Measurements from ENCODE around the gene HLCS. TPM values are rescaled to one million over a fixed set of nuclear protein-coding genes. Genes with fewer than 3 reads are reported as not detected.

The HLCS gene
- total RNA-seq, 1 experiment from 2014 or later, result 12.7 TPM

DNA sequence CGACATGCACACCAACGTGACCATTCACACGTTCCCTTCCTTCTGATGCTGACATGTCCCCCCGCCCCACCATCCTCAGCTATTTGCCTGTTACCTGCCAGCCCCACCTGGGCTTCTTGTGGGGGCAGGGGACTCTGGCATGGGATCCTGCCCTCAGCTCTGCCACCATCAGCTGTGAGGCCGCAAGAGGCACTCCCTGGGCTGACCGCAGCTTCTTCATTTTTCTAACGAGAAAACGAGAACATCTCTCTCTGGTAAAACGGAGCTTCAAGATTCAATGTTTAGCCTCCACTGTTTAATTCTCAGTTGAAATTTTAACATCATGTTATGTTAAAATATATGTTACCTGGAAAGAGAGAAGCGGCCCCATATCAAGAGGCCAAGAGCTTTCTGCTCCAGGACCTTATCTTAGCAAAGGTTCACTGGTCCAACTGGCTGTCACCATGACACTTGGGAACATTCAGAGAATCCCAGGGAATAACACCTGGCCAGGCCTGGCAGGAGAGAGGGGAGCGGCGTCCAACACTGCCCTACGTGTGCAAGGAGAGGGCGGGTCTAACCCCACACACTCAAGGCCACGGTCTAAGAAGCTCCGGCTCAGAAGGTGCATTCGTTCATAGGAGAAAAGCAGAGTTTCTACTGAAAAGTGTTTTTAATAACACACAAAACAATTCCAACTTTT is 51.3 kb downstream of the HLCS start:
- no peak overlapping the region for H2BK120ac ChIP-seq (ENCODE audit: low read depth, low read length, poor library complexity, severe bottlenecking)
- H3K4me2 ChIP-seq (ENCODE audit: insufficient read depth, insufficient read length, low read length), result no peak overlapping the region
- H3K9me3 ChIP-seq (ENCODE audit: control insufficient read depth, low read depth, low read length), result no peaks in the 10 kb centered on the region
- no peaks in the 10 kb centered on the region for H3K23me2 ChIP-seq (ENCODE audit: insufficient read length, low read depth, low read length, poor library complexity, severe bottlenecking)
- no CpG with 5 or more reads among the region's 17 CpGs for WGBS (ENCODE audit: extremely low coverage, insufficient read length, low lambda C conversion rate)
- Mint-ChIP-seq H3K27ac (peak overlapping the region in 1 of 3 experiments; percentile 57; a peak in 2 of 7 replicates), H3K9me3 (no peaks in the 10 kb centered on the region), H3K36me3 (ENCODE audit: insufficient read depth in 1 of 3, low read depth in 3 of 3) (no peaks in the 10 kb centered on the region), H3K4me3 (no peak overlapping the region), H3K4me1 (peaks cover 44 to 49% of the 10 kb centered on the region in 2 experiments), H3K27me3 (ENCODE audit: low read depth) (no peaks in the 10 kb centered on the region)
- H3K23ac ChIP-seq (ENCODE audit: insufficient read length, low read depth, low read length), result no peak overlapping the region
- H3K79me2 ChIP-seq (ENCODE audit: insufficient read depth, low read length), result no peaks in the 10 kb centered on the region
- peak overlapping the region; percentile 34; the same call in 1 of the 2 replicates for H3K14ac ChIP-seq (ENCODE audit: insufficient read depth, low read length)
- TF ChIP-seq, protein P1, sequence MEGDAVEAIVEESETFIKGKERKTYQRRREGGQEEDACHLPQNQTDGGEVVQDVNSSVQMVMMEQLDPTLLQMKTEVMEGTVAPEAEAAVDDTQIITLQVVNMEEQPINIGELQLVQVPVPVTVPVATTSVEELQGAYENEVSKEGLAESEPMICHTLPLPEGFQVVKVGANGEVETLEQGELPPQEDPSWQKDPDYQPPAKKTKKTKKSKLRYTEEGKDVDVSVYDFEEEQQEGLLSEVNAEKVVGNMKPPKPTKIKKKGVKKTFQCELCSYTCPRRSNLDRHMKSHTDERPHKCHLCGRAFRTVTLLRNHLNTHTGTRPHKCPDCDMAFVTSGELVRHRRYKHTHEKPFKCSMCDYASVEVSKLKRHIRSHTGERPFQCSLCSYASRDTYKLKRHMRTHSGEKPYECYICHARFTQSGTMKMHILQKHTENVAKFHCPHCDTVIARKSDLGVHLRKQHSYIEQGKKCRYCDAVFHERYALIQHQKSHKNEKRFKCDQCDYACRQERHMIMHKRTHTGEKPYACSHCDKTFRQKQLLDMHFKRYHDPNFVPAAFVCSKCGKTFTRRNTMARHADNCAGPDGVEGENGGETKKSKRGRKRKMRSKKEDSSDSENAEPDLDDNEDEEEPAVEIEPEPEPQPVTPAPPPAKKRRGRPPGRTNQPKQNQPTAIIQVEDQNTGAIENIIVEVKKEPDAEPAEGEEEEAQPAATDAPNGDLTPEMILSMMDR (conservative IDR thresholded peaks at IDR 0.05), result no peak
- H4K20me1 ChIP-seq (ENCODE audit: control insufficient read depth, insufficient read depth, insufficient read length), result no peaks in the 10 kb centered on the region
- H3K9ac ChIP-seq (ENCODE audit: extremely low read depth, insufficient read length, low read length), result no peak overlapping the region
- H2BK15ac ChIP-seq (ENCODE audit: low read depth, low read length), result no peak overlapping the region; the same call in 1 of the 2 replicates
- DNase-seq, result no peak
- H4K8ac ChIP-seq (replicated peaks; ENCODE audit: insufficient read length, low read depth, low read length), result no peak overlapping the region
- no peak overlapping the region for H3K18ac ChIP-seq (ENCODE audit: insufficient read length, low read depth, low read length)
- no peak overlapping the region for H2BK5ac ChIP-seq (ENCODE audit: insufficient read length, low read length)
- H4K91ac ChIP-seq (ENCODE audit: insufficient read length, low read depth, low read length), result no peak overlapping the region
- no peaks in the 10 kb centered on the region for H3K27me3 ChIP-seq (ENCODE audit: insufficient read depth, low read length)
- no peak overlapping the region for H2AFZ ChIP-seq (ENCODE audit: low read length)
- no peak overlapping the region for H2BK20ac ChIP-seq (ENCODE audit: low read depth, low read length, poor library complexity, severe bottlenecking)
- no peak overlapping the region for H2AK5ac ChIP-seq (ENCODE audit: insufficient read length, low read length)
- peaks cover 6% of the 10 kb centered on the region; the same call in 1 of the 2 replicates for H3K4me1 ChIP-seq (ENCODE audit: insufficient read depth, low read length)
- no peak overlapping the region for H2BK12ac ChIP-seq (ENCODE audit: insufficient read length, low read depth, low read length)
- H4K5ac ChIP-seq (ENCODE audit: insufficient read length, low read depth, low read length), result no peak overlapping the region
- no peaks in the 10 kb centered on the region for H3K79me1 ChIP-seq (ENCODE audit: insufficient read depth, low read depth, low read length, poor library complexity, severe bottlenecking)
- H3K56ac ChIP-seq (ENCODE audit: insufficient read length, low read depth, low read length), result no peak overlapping the region
- no peak overlapping the region for H3T11ph ChIP-seq (ENCODE audit: low read length)
- no peak overlapping the region for H3K27ac ChIP-seq (ENCODE audit: insufficient read length, low read depth, low read length)
- no peak overlapping the region for H3K4ac ChIP-seq (ENCODE audit: low read depth, low read length)

All from H9 (cell line).